A673 (cell line): Measurements from ENCODE around the gene KCNF1. TPM values are rescaled to one million over a fixed set of nuclear protein-coding genes. Genes with fewer than 3 reads are reported as not detected.

Experiments used
- BruUV-seq: library from RNA; stranded (reverse); fragments of 400-500 nt; replicated peaks from 2 replicates; lab custom pipeline; 2021; lab: Mats Ljungman, UMichigan
- CTCF ChIA-PET: fragments of 300-600 bp; sonication (Branson Sonifier 250); formaldehyde crosslinking; loops from one replicate; lab custom pipeline; 2022; ENCODE audit warnings: antibody characterized with exemption; lab: Charles Lee
- POLR2A ChIA-PET: fragments of 300-600 bp; sonication (Branson Sonifier 250); formaldehyde crosslinking; loops from one replicate; lab custom pipeline; 2022; ENCODE audit warnings: antibody characterized with exemption; ENCODE audit not compliant: low non-redundant PET; lab: Charles Lee
- DNase-seq: peaks from one replicate; pipeline ENCODE4 v3.0.0-alpha.2; 2015; ENCODE audit warnings: low spot score
- H3K27ac ChIP-seq: fragments of 200-600 bp; sonication (generic); 2 replicates; pipeline ENCODE4 v1.5.1; 2016; ENCODE audit warnings: mixed run types, low read depth, mild to moderate bottlenecking, mixed read lengths, antibody characterized with exemption, low read length; ENCODE audit not compliant: poor library complexity, severe bottlenecking
- H3K27me3 ChIP-seq: fragments of 200-600 bp; sonication (generic); replicated peaks from 2 replicates; pipeline ENCODE4 v1.6.1; 2017; ENCODE audit warnings: mixed run types, low read depth, mild to moderate bottlenecking, mixed read lengths, antibody characterized with exemption, low read length; ENCODE audit not compliant: insufficient read depth, poor library complexity
- H3K36me3 ChIP-seq: fragments of 200-600 bp; sonication (generic); 2 replicates; pipeline ENCODE4 v1.6.1; 2016; ENCODE audit warnings: mixed run types, mild to moderate bottlenecking, mixed read lengths, antibody characterized with exemption, low read length; ENCODE audit not compliant: insufficient read depth, poor library complexity, severe bottlenecking
- H3K4me1 ChIP-seq: fragments of 200-600 bp; sonication (generic); 2 replicates; pipeline ENCODE4 v1.6.1; 2017; ENCODE audit warnings: mixed run types, mild to moderate bottlenecking, mixed read lengths, antibody characterized with exemption, low read length; ENCODE audit not compliant: insufficient read depth, poor library complexity, severe bottlenecking
- H3K4me3 ChIP-seq: fragments of 200-600 bp; sonication (generic); 2 replicates; pipeline ENCODE4 v1.5.1; 2016; ENCODE audit warnings: low read depth, mixed run types, mild to moderate bottlenecking, mixed read lengths, low read length; ENCODE audit not compliant: poor library complexity, severe bottlenecking
- H3K9me3 ChIP-seq: fragments of 200-600 bp; sonication (generic); 2 replicates; pipeline ENCODE4 v1.6.1; 2016; ENCODE audit warnings: mixed run types, low read depth, mild to moderate bottlenecking, mixed read lengths, antibody characterized with exemption, low read length; ENCODE audit not compliant: poor library complexity, severe bottlenecking
- EZH2 ChIP-seq: fragments of 200-600 bp; sonication (generic); IDR thresholded peaks from 2 replicates; pipeline ENCODE4 v1.6.1; 2017; ENCODE audit warnings: borderline replicate concordance, low read depth, mild to moderate bottlenecking, mixed read lengths, antibody characterized with exemption, low read length; ENCODE audit not compliant: poor library complexity, severe bottlenecking
- intact Hi-C: fragments of 100-400 bp; cut with micrococcal nuclease; formaldehyde crosslinking; loops from one replicate; pipeline ENCODE4 v1.10.0; 2022; ENCODE audit not compliant: unreplicated experiment
- total RNA-seq: library from RNA; stranded (reverse); gene quantifications from 2 replicates; pipeline ENCODE4 v1.2.3, GENCODE V29; 2021
- TF ChIP-seq, protein P1 (sequence below): fragments of 300-800, 200-600 bp; sonication (generic); conservative IDR thresholded peaks from 2 replicates; pipeline ENCODE4 v1.5.1; 2017; ENCODE audit warnings: low read depth, mild to moderate bottlenecking, antibody characterized with exemption, low read length, moderate library complexity, mixed read lengths

KCNF1 gene
- total RNA-seq, 1 experiment from 2014 or later, result 0.32 TPM

DNA sequence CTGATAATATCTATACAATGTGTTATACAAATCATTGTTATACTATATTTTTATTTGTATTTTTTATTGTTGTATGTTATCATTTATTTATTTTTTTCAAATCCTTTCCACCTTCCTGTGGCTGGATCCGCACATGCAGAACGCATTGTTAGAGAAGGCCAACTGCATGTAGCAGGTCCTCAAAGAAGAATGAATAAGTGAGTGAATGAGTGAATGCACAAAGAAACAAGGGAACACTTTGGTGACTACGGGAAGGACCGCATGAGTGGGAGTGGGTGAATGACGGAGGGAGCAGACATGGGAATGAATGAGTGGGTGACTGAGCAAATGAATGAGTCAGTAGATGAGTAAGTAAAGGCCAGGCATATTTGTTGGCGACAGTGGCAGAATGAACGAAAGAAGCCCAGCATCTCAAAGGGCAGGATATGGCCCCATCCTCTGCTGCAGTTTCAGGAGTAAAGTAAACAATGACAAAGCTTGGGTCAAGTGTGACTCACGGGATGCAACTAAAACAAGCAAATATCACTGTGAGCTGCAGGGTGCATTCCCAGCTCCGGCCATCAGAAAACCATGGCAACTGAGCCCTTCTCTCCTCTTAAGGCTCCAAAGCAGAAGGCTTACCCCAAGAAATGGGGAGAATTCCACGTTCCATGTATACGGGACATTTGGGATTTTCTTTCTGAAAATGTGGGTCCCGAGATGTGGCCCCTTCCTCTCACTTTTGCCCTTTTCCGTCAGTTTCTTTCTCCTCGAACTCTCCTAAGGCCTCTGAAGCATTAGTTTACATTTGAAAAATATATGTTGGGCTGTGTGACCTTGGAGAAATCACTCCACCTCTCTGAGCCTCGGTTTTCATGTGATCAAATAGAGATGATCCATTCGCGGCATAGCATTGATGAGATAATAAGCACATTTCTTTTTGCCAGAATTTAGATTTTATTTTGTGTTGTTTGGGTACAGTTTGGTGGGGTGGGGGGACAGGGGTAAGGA is 24.5 kb downstream of the KCNF1 start:
- ChIA-PET POLR2A (no interaction called here), CTCF (no interaction called here)
- H3K36me3 ChIP-seq, result no peaks in the 10 kb centered on the region
- BruUV-seq, result no TSS peak
- no peak for DNase-seq
- no peak overlapping the region for H3K4me3 ChIP-seq
- TF ChIP-seq EZH2, result no peak
- TF ChIP-seq, protein P1, sequence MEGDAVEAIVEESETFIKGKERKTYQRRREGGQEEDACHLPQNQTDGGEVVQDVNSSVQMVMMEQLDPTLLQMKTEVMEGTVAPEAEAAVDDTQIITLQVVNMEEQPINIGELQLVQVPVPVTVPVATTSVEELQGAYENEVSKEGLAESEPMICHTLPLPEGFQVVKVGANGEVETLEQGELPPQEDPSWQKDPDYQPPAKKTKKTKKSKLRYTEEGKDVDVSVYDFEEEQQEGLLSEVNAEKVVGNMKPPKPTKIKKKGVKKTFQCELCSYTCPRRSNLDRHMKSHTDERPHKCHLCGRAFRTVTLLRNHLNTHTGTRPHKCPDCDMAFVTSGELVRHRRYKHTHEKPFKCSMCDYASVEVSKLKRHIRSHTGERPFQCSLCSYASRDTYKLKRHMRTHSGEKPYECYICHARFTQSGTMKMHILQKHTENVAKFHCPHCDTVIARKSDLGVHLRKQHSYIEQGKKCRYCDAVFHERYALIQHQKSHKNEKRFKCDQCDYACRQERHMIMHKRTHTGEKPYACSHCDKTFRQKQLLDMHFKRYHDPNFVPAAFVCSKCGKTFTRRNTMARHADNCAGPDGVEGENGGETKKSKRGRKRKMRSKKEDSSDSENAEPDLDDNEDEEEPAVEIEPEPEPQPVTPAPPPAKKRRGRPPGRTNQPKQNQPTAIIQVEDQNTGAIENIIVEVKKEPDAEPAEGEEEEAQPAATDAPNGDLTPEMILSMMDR, result no peak
- intact Hi-C loops, result no loop called here
- no peaks in the 10 kb centered on the region for H3K4me1 ChIP-seq
- H3K27ac ChIP-seq, result no peak overlapping the region
- H3K9me3 ChIP-seq, result no peaks in the 10 kb centered on the region
- no peaks in the 10 kb centered on the region for H3K27me3 ChIP-seq

DNA sequence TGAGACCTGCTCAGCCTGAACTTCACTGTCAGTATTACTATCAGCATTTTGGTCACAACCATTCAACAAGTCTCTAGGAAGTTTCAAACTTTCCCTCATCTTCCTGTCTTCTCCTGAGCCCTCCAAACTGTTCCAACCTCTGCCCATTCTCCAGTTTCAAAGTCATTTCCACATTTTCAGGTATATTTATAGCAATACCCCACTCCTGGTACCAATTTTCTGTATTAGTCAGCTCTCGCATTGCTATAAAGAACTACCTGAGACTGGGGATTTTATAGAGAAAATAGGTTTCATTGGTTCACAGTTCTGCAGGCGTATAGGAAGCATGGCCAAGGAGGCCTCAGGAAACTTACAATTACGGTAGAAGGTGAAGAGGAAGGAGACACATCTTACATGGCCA is 27.3 kb downstream of the KCNF1 start:
- BruUV-seq, result no TSS peak
- CTCF ChIA-PET, result no interaction called here
- no peak overlapping the region for H3K4me3 ChIP-seq
- H3K36me3 ChIP-seq, result no peaks in the 10 kb centered on the region
- no peaks in the 10 kb centered on the region for H3K27me3 ChIP-seq
- TF ChIP-seq, protein P1, result no peak
- TF ChIP-seq EZH2, result no peak
- POLR2A ChIA-PET, result no interaction called here
- H3K27ac ChIP-seq, result no peak overlapping the region
- DNase-seq, result no peak
- intact Hi-C loops, result no loop called here
- H3K9me3 ChIP-seq, result no peaks in the 10 kb centered on the region
- H3K4me1 ChIP-seq, result no peaks in the 10 kb centered on the region

DNA sequence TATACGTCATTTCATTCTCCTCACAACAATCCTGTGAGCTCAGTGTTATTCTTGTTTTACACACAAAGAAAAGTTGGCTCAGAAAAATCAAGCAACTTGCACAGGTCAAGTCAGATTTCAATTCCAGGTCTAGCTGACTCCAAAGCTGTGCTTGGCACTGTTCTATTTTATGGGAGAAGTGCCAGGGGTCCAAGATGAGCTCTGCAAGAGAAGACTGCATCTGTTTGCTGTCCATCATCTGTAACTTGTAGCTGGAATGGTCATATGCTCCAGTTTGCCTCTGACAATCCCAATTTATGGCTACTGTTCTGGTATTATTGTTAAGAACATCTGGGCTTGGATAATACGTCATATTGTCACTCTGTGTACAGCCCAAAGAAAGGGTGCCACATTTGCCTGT is 28.9 kb downstream of the KCNF1 start:
- Histone ChIP-seq H3K27ac (no peak overlapping the region), H3K27me3 (no peaks in the 10 kb centered on the region), H3K4me3 (no peak overlapping the region), H3K9me3 (no peaks in the 10 kb centered on the region), H3K4me1 (no peaks in the 10 kb centered on the region), H3K36me3 (no peaks in the 10 kb centered on the region)
- no peak for DNase-seq
- POLR2A ChIA-PET, result no interaction called here
- intact Hi-C loops, result no loop called here
- CTCF ChIA-PET, result no interaction called here
- no TSS peak for BruUV-seq
- no peak for TF ChIP-seq EZH2
- TF ChIP-seq, protein P1, result no peak
